Hematopoietic multipotent progenitor cell (in vitro differentiated cells): ENCODE data around the gene MORF4L2. TPM values are rescaled to one million over a fixed set of nuclear protein-coding genes. Genes with fewer than 3 reads are reported as not detected.

Experiments
- DNase-seq, 3 donors: peaks; one replicate each; pipeline ENCODE4 v3.0.0-alpha.2; 2011 to 2015; ENCODE audit warnings: low read depth in 2 of 3, low spot score in 2 of 3
- total RNA-seq: library from RNA; depleted of rRNA; stranded (reverse); fragments of >200 nt; gene quantifications from one replicate; pipeline ENCODE4 v1.2.3, GENCODE V29; 2012

The MORF4L2 gene
- total RNA-seq, 1 donor = 96.7 TPM

DNA sequence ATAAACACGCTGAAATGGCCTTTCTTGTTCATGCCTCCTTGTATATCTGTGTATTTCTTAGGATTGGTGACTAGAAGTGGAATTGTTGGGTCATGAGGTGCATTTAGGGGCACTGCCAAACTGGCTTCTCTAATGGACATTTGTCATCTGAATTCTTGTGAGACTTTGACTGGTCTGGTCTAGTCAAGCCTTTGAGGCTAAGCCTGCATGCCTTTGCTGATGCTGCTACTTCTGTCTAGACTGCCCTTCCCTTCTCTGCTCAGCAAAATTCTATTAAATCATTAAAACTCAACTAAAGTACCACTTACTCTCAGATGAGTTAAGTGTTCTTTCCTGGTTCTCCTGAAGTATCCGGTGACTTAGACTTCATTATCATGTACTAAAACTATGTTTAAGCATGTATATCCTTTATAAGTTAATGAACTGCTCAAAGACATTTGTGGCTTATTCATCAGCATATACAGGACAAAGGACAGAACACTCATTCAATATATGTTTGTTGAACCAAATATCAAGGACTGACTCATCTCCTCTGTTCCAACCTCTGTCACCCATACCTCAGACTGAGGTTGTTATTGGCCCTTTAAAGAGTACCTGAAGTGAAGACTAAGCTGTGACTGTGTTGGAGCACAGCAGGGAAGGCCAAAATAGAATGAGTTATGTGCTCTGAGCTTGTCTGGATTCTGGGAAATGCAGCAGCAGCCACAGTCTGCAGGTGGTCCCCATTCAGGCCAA lies 48.7 kb downstream of the MORF4L2 start:
- DNase-seq = no peak

- no peak for DNase-seq
Measured at GRCh38 chrX:103635436-103635835, 51.1 kb downstream of the MORF4L2 start.

DNA sequence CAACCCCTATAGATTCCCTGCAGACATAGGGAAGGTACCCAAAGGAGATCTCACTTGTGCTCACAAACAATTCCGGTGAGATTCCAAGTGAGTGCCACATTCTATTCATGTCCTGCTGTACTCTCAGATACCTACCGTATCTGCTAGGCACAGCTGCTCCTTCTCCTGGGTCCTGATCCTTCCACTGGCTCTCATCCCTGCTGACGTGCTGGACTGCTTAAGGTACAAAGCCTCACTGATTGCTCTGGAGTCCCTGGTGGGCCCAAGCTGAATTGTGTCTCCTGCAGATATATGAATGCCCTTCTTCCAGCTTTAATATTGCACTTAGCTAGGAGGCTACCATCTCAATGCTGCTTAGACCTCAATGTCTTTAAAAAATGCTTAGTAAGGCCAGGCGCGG lies 55.4 kb downstream of the MORF4L2 start:
- DNase-seq = no peak

- DNase-seq = no peak
Measured at GRCh38 chrX:103630171-103630511, 56.4 kb downstream of the MORF4L2 start.

GRCh38 chrX:103629318-103630170 lies 57.0 kb downstream of the MORF4L2 start:
- DNase-seq = peak in 2 of 3 donors; percentile 2 to 55

GRCh38 chrX:103628386-103629317 lies 57.8 kb downstream of the MORF4L2 start, which contains the start of gene TCEAL1:
TSS of gene TCEAL1 (plus strand) at chrX:103628975. CDS start at chrX:103629917, 942 bp downstream.
- DNase-seq = peak in 2 of 3 donors; percentile 46 to 52

DNA sequence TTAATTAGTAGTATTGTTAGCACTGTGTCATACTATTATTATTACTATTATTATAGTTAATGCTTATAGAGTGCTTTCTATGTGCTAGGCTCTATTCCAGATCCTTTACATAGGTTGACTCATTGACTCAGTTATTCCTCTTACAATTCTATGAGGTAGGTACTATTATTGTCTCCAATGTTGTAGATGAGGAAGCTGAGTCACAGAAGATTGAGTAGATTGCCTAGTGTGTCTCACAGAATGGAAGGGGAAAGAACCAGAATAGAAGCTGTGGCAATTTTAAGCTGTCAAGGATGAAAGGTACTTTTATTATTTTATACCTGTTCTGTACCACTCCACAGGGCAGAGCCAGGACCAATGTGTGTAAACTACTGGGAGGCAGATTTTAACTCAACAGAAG lies 59.6 kb downstream of the MORF4L2 start:
- DNase-seq = no peak

Other genes with a start within 250 kb of the MORF4L2 start
- gene RAB40A, start 167.2 kb downstream of the MORF4L2 start, total RNA-seq = 0.27 TPM
- 6.5 TPM for gene TCEAL4, start 101.2 kb downstream of the MORF4L2 start, total RNA-seq
- 1.9 TPM for gene TCEAL3, start 78.7 kb downstream of the MORF4L2 start, total RNA-seq
- 11.3 TPM for gene TCEAL1, start 57.7 kb downstream of the MORF4L2 start, total RNA-seq
- gene TMEM31, start 24.2 kb upstream of the MORF4L2 start, total RNA-seq = not detected
- gene PLP1, start 90.1 kb upstream of the MORF4L2 start, total RNA-seq = not detected
- 1.9 TPM for gene RAB9B, start 145.6 kb upstream of the MORF4L2 start, total RNA-seq